Activated naive CD4-positive, alpha-beta T cell treated with anti-CD3 and anti-CD28 coated beads, Interleukin-2, amount 50 U/mL, for 16 hours (primary cell): ENCODE data around the gene ARL15.

Experiments
- DNase-seq: peaks from one replicate; pipeline ENCODE4 v3.0.0-alpha.2; 2020

The ARL15 gene

DNA sequence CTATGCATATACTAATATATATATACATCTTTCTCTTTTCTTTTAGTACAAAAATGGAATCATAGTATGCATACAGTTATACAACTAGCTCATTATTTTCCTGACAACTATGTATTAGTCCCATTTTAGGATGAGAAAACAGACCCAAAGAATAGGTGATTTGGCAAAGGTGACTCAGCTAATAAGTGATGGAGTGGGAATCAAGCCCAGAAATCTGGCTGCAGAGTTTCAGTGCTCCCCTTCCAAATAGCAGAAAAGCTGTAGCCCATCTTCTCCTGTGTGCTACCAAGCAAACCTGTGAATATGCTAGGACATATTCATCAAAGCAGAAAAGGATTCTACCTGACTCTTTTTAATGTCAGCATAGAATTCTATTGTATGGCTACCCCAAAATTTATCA, 114.7 kb downstream of the ARL15 start:
- DNase-seq, result no peak

DNA sequence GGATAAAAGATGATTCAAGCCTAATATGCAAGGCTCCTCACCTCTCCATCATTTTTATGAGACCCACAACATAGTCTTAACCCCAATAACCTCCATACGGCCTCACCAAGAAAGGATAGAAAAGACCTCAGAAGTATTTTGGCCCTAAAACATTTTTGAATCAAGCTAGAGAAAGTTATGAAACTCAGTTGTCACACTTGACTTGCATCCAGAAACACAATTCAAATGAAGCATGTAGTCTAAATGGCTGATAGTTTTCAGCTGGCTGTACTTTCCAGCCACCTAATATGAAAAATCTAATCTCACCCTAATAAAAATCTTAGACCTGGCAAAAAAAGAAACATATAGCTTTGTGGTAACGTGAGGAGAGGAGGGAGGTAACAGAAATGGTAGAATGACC, 116.1 kb downstream of the ARL15 start:
- DNase-seq, result no peak

DNA sequence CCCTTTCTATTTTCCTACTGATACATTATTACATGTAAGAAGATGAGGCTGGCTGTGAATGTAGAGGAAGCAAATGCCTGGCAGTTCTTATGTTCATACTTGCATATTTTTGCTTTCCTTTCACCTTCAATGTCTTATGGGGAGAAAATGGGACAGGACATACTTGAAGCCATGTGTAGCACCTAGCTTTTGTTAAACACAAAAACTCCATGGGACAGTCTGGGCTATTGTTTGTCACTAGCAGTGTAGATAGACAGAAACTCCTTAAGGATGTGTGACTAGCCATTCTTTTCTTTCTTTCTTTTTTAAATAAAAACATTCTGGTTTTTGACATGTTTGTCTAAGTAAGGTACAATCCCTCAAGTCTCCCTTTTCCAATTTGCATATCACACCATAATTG, 122.7 kb downstream of the ARL15 start:
- DNase-seq, result no peak

DNA sequence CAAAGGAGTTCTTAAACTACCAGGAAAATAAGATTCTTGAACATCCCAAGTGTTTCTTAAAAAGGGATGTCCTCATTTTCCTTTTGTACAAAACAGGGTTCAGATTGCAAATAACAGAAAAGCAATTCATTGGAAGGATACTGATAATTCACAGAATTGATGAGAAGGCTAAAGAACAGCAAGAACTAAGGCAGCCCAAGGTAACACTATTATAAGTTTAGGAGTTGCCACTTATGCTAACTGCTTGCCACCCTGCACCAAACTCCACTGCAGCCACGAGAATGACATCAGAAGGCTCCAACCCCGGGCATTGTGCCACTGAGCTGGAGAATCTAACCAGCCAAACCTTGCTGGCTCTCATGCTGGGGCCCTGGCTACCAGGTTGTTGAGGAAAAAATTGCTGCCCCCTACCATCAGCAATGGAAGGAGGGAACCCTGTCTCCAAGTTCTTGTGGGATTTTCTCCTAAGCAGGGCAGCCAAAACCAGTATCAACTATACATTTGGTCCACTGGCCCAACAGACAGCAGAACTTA, 123.4 kb downstream of the ARL15 start:
- no peak for DNase-seq

DNA sequence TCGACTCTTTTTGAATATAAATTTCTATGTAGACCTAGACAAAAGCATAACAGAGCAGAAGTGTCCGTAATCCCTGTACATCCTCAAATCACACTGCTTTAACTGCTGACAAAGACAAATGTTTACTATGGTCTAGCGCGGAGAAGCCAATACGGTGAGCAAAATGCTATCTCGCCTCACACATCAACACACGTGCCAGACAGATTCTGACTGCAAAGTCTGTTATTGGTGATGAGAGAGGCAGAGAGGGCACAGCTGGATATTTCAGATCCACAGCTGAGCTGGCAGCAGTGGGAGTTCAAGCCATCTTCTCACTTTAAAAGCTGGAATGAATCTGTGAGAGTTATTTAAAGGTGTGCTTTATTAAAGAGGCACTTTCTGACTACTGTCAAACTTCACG, 124.3 kb downstream of the ARL15 start:
- no peak for DNase-seq

DNA sequence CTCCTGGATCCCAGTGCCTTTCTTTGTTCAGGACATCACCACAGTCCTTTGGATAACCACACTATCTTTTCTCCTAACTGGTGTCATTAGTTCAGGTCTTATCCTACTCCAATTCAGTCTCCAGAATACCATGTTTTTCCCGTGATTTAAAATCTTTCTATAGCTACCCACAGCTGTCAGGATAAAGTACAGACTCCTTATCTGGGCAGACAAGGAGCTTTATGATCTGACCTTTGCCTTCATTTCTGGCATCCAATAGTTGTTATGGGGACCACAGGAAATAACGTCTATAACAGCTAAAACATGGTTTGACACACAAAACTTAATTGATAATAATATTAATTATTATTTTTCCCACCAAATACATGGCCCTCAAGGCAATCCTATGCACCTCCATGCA, 125.6 kb downstream of the ARL15 start:
- no peak for DNase-seq

DNA sequence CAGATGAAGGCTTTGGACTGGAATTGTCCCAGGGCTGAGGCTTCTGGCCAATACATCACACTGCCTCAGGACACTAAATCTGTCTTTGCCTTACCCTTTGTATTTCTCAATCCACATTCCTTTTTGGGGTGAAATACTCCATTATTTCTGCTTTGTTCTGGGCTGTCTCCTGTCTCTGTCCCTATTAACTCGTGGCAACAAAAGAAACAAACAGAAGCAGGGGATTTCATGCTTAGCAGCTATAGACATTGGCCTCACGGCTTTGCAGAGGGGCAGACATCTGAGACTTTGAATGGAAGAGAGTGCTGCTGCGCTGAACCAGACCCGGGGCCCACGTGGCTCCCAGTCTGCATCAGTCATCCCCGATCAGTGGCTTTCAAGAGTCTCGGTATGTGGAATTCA, 129.7 kb downstream of the ARL15 start:
- DNase-seq, result no peak

DNA sequence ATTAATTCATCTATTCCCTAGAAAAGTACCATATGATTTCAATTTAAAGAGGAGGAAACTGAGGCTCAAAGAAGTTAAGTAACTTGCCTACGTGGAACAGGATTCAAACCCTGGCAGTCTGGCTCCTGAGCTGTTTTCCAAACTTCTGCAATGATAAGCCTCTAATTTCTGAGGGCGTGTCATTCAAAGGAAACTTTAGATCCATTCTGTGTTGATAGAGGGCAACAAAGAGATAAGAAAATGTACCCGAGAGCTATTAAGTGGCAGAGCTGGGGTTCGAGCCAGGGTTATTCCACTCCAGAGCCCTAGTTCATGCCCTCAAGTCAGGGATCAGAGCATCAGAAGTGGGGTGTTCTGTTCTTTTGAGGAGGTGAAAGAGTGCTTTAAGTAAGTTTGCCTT, 131.4 kb downstream of the ARL15 start:
- no peak for DNase-seq

DNA sequence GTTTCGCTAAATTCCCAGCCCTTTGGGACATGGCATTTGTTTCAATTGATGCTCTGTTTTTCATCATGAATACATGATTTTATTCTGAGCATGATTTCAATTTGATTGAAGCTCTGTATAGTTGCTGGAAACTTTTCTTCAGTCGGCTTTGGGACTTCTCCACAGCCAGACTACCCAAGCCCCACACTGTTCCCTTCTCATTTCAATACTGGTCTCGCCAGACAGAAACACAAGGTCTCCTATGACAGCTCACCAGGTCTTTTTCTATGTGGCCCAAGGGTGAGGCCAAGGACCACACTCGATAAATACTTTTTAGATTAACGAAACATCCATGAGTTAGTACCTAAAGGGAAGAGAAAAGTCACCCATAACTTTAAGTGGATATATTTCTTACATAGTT, 132.2 kb downstream of the ARL15 start:
- no peak for DNase-seq

DNA sequence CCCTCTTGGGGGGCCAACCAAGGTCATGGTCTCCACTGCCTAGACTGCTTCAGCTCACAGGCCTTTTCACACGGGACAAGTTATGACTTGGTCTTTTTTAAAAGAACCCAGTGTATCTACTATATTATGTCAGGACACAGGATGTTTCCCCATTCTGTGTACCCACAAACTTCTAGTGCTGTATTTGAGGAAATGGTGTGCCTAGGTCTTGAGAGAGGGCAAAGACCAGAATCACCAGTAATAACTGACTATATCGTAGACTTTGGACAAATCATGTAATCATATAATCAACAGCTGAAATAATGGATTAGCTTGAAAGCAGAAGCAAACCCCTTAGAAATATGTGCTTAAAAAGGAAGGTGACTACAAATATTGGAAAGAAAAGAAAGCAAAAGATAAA, 133.3 kb downstream of the ARL15 start:
- DNase-seq, result no peak

DNA sequence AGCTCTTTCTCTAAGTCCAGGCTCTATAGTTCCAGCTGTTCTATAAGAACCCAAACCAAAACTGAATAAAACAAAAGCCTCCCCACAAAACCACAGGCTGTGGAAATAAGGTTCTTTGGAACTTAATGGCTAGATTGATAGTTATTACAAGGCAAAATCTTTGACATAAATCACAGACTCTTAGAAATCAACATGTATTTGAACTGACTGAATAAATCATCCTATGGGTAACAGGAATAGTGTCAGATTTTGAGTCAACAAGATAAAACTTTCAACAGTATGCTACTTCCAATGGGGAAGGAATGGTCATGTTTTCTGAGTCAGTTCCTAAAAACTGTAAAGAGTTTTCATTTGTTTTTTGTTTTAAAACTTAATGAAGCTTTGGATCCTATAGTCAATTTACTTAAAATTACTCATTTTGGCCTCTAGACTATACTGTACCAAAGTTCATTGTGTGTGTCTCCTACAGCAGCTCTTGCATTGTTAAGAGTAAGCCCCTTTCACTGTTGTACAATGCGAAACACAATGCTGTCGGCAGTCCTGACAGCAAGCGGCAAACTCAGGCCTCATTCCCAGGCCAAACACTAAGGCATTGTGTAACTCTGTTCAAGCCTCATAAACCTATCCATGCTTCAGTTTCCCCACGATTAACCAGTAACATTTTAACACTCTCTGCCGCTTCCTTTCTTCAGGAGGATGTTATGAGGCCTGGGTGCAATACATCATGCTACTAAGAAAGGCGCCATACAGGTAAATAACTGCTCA, 134.1 kb downstream of the ARL15 start:
- DNase-seq, result no peak

DNA sequence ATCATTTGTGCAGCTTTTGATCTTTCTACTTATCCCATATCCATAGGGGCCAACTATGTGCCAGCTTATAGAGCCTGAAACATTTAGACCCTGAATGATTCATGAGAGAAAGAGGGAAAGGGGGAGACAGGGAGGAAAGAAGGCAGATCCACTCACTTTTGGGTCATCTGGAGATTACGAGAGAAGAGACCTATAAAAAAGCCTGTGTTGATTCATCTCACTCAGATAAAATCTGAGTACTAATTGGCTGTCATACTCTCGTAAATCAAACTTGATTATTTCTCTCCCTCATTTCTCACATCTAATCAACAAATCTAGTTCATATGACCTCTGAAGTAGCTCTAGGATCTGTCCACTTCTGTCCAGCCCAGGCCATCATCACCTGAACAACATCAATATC, 137.1 kb downstream of the ARL15 start:
- no peak for DNase-seq

DNA sequence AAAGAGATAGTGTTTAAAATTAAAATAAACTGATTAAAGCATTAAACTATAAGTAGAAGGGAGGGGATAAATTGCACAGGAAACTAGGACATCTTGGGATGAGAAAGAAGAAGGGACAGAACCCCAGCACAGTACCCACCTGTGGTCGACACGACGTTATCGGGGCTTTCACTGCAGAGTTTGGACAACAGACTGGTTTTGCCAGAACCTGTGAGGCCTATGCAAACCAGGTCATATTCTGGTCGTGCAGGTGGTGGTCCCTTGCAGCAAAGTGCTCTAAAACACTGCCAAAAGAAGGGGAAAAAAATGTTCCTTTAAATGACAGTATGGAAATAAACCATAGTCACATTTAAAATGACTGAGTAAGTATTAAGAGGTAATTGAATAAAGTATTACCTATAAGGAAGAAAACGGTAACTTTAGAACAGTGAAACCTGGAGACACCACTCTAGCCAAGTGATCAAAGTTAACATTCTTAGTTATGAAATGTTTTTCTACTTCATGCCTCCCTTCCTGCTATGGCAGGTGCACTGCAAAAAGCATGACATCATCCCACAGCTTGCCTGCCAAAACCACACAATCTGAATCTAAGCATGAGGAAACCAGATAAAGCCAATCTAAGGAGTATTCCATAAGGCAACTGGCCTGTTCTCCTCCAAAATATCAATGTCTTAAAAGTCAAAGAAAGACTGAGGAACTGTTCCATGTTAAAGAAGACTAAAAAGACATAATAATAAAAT, 138.6 kb downstream of the ARL15 start:
- no peak for DNase-seq

DNA sequence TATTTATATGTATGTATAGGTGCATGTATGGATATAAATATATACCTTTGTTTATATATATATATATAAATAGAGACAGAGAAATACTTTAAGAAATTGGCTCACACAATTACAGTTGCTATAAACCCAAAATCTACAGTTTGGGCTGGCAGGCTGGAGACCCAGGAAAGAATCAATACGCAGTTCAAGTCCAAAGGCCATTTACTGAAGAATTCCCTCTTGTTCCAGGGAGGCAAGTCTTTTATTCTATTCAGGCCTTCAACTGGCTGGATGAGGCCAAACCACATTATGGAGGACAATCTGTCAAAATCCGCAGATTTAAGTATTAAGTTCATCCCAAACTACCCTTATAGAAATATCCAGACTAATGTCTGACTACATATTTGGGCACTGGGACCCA, 144.7 kb downstream of the ARL15 start:
- no peak for DNase-seq

DNA sequence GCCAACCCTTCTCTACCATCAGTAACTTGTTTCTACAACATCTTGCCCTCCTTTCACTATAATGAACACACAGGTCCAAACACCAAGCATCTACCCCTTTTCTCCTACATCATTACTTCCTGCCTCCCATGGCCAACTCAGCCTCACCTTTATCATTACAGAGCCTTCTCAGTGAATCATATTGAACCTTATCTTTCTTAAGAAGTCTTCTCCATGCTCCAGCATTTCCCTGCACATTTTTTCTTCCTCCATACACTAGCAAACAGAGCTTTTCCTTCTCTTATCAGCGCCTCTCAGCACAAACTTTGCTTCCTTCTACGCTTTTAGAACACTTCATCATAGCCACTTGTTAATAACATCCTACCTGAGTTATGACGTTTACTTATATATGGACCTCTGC, 148.2 kb downstream of the ARL15 start:
- no peak for DNase-seq

DNA sequence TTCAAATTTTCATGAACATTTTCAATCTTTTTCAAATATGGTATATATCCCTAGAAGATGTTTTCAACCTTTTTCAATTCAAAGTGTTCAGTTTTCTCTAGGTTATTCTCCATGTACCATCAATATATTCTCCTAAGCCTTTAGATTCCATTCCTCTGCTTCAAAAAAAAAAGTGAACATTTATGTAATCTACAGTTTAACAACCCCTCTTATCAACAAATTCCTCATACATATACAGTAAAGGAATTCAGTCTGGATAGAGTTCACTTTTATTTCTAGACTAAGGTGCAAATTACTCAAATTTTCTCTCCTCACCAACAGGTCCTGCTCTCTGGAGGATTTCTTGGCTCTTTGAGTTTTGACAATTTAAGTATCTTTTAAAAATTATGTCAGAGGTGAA, 150.0 kb downstream of the ARL15 start:
- DNase-seq, result no peak

DNA sequence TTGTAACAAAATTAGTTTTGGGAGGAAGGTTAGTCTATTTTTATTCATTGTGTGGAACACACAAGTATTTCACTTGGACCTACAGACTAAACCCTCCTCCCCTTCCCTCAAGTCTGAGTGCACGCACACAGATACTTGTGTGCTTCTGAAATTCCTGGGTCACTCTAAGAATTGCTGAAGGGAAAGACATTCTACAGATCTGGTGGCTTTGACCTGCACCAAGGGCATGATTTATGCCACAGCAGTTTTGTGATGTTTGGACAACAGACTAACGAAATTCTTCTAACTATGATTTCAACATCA, 150.5 kb downstream of the ARL15 start:
- DNase-seq, result no peak

DNA sequence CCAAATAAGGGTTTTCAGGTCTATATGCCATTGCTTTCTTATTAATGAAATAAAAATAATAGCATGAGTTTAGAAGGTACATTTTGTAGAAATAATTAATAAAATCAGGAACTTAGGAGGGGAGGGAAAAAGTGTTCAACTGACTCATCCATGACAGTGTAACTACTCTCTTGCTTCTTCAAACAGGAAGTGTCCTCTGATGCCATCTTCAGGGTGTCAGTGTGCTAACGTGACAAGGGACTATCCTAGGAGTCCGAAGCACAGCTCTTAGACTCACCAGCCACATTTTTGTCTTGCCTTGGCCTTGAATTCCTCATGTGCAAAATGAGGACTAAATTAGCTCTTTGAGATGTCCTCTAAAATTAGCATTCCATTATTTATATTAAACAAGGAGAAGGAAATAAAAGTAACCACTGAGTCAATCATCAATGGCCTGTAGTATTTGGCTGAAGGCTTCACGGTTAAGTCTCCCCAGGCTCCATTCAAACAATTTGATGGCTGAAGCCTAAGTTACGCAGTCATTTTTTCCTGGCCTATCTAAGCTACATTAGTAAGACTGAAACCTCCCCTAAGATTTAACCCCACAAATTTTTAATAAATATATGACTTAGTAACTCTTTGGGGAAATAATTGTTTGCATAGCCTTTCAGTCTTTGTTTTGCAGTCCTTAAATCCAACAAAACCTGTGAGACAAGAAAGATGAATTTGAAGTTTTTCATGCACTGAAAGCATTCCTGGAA, 151.1 kb downstream of the ARL15 start:
- DNase-seq, result no peak

DNA sequence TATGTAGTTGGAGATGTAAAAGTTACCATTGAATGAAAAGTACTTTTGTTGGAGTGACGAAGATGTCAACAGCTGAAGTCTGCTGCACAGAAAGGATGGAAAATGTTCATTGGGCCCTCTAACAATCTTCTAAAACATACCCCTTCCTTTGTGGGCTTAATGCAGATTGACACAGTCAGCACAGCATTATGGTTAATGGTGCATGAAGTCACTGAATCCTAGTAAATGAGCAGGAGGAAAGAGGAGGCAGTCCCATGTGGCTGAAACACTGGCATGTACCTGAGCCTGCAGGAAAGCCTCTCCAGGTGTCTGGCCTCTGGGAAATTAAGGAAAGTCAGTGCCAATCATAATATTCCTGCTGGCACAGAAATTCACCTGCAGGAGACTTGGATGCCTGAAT, 153.8 kb downstream of the ARL15 start:
- DNase-seq, result no peak

DNA sequence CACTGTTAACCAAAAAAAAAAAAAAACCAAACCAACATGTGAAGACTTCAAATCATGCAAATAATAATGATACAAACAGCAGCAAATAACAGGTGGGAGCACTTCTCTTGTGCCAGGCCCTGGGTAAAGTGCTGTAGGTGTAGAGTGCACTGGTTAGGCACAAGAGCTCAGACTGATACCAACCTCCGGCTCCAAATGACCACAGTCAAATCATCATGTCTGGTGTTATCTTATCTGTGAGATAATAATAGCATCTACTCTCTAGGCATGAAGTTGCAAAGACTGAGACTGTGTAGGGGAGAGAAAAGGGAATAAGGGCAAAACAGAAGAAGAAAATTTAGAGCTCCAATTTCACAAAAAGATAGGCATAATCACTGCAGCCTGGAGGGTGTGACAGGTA, 159.5 kb downstream of the ARL15 start:
- no peak for DNase-seq

DNA sequence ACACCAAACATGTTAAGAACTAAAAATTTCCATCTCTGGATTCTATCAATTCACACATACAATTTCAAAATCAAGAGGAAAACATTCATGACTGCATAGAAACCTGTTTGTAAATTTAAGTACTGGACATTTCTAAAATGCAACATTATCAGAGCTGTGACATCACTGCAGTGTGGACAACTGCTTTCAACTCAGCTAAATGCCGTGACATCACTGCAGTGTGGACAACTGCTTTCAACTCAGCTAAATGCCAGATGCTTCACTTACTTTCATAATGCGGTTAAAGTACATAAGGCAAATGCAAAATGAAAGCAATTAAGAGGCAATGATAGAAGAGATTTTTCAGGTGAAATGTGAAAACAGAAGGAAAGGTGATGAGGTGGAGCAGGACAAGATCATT, 161.5 kb downstream of the ARL15 start:
- no peak for DNase-seq

DNA sequence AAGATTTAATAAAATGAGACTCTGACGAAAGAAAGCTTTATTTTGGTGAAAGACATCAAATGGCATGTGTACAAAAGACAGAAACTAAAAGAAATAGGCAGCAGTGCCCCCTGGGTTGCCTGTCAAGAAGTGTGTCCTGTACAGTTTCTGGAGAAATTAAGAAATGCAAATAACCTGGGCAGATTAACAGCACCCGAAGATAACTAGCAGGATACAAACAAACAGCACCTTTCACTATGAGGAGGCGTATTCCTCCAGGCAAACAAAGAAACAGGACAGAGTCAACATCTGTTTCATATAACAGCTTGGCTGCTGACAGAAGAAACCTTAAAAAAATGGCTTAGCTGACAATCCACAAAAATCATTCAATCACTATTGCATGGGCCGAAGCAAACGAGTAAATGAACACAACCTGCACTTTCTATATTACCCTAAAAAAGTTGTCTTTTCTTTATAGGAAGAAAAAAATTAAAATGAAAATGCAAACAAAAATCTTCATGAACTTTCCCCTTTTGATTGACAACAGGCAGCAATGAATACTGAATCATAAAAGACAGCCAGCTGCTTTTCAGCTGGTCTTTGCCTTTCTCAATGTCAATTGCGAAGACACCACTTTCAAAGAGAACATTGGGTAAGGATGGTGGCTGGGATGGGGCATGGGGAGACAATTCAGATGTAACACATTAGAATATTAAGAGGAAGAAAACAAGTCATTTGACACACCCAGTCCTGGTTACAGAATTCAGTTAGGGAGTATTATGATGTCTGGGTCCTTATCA, 162.1 kb downstream of the ARL15 start:
- no peak for DNase-seq

DNA sequence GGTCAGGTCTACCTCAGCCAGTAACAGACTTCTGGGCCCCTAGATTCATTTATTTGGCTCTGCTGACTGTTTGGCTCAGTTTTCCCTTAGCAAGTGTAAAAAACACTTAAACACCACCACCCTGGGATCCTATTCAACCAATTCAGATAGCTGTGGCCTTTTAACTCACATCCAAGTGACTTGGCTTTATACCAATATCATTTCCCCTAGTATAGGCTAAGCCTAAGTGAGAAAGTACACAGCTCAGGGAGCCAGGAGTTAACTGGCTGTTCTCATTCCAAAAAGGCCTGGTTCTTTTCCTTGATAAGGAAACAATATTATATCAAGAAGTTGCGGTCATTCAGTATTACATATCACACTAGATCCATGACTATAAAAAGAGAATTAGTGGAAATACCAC, 163.5 kb downstream of the ARL15 start:
- DNase-seq, result no peak
